Measurements from ENCODE around the gene SOCS3.
A peak's percentile ranks its signal among the peaks of the same experiment; 100 is the strongest.

SOCS3 gene

DNA sequence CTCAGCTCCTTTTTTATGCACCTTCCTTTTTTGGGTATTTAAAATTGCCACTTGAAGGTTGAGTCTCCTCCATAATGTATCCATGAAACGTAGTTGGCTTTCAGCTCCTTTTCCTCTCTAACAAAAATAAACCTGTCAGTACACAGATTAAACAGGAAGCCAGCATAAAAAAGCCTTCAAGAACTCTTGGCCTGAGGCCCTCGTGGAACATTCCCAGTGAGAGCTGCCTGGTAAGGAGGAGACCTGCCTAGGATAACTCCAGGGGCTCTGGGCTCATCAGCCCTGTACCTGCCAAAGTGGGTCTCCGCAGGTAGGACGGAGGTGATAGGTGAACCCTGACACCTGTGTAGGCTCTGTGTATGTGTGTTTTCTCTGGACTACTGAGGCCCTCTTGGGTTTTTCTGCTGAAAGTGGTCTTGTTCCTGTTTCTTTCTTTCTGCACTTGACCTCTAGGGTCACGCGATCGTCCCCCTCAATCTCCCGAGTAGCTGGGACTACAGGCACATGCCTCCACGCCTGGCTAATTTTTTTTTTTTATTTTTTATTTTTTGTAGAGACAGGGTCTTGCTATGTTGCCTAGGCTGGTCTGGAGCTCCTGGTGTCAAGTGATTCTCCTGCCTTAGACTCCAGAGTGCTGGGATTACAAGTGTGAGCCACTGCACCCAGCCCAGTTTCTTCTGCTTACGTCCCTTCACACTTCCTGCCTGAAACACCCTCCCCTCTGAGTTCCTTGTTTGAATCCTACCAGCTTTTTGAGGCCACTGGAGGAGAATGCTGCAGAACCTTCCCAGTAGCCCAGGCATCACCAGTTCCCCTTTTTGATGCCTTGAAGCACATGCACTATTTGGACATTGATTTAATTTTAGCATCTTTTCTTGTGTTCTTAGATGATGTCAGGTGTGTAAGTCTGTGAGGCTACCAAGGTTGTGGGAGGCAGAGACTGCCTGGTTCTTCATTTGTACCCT is 28.4 kb upstream of the SOCS3 start:
- TF ChIP-seq FOXP2 (optimal IDR thresholded peaks at IDR 0.05; ENCODE audit: borderline replicate concordance, extremely low read depth, extremely low read length, insufficient read depth) (no peak), POLR2AphosphoS5 (IDR thresholded peaks at IDR 0.05; ENCODE audit: low read depth, low read length) (no peak), TAF1 (IDR thresholded peaks at IDR 0.05; ENCODE audit: borderline replicate concordance, insufficient read depth, low read length) (no peak), SIN3A (IDR thresholded peaks at IDR 0.05; ENCODE audit: borderline replicate concordance, insufficient read depth, low read length) (no peak), REST (IDR thresholded peaks at IDR 0.05; ENCODE audit: insufficient read depth in 1 of 2, low read depth in 2 of 2, low read length in 2 of 2) (no peak)

- TF ChIP-seq FOXP2 (optimal IDR thresholded peaks at IDR 0.05; ENCODE audit: borderline replicate concordance, extremely low read depth, extremely low read length, insufficient read depth) (no peak), SIN3A (IDR thresholded peaks at IDR 0.05; ENCODE audit: borderline replicate concordance, insufficient read depth, low read length) (no peak)
Observed at GRCh38 chr17:78384479-78385175, 24.8 kb upstream of the SOCS3 start.

- TF ChIP-seq REST (IDR thresholded peaks at IDR 0.05; ENCODE audit: insufficient read depth in 1 of 2, low read depth in 2 of 2, low read length in 2 of 2) (peak in 1 of 2 experiments; percentile 51; a peak in 1 of 4 replicates), TAF1 (IDR thresholded peaks at IDR 0.05; ENCODE audit: borderline replicate concordance, insufficient read depth, low read length) (no peak), SIN3A (IDR thresholded peaks at IDR 0.05; ENCODE audit: borderline replicate concordance, insufficient read depth, low read length) (no peak), POLR2AphosphoS5 (IDR thresholded peaks at IDR 0.05; ENCODE audit: low read depth, low read length) (no peak), FOXP2 (optimal IDR thresholded peaks at IDR 0.05; ENCODE audit: borderline replicate concordance, extremely low read depth, extremely low read length, insufficient read depth) (peak; percentile 49)
Observed at GRCh38 chr17:78383725-78384471, 24.0 kb upstream of the SOCS3 start.

GRCh38 chr17:78381601-78382232 is 21.8 kb upstream of the SOCS3 start:
- TF ChIP-seq POLR2AphosphoS5 (IDR thresholded peaks at IDR 0.05; ENCODE audit: low read depth, low read length) (no peak), FOXP2 (optimal IDR thresholded peaks at IDR 0.05; ENCODE audit: borderline replicate concordance, extremely low read depth, extremely low read length, insufficient read depth) (no peak), REST (IDR thresholded peaks at IDR 0.05; ENCODE audit: insufficient read depth in 1 of 2, low read depth in 2 of 2, low read length in 2 of 2) (peak; percentile 77 to 90), TAF1 (IDR thresholded peaks at IDR 0.05; ENCODE audit: borderline replicate concordance, insufficient read depth, low read length) (no peak), SIN3A (IDR thresholded peaks at IDR 0.05; ENCODE audit: borderline replicate concordance, insufficient read depth, low read length) (no peak)

DNA sequence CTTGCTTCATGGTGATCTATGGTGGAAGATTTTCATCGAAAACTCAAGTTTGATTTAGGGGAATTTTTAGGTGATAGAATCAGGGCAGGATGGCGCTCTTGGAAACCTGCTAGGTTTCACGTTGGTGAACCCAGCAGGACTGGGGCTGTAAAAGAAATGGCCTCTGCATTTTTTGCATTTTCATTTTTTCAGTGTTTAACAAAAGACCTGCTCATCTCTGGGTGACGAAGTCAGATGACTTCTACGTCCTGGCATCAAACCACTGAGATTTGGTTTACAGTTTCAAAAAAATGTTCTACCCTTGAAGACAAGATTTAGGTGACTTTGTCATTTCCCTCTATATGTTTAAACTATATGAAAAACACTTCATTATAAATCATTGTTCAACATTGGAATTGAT is 20.5 kb upstream of the SOCS3 start:
- TF ChIP-seq TAF1 (IDR thresholded peaks at IDR 0.05; ENCODE audit: borderline replicate concordance, insufficient read depth, low read length) (no peak), SIN3A (IDR thresholded peaks at IDR 0.05; ENCODE audit: borderline replicate concordance, insufficient read depth, low read length) (no peak), POLR2AphosphoS5 (IDR thresholded peaks at IDR 0.05; ENCODE audit: low read depth, low read length) (no peak), REST (IDR thresholded peaks at IDR 0.05; ENCODE audit: insufficient read depth in 1 of 2, low read depth in 2 of 2, low read length in 2 of 2) (no peak), FOXP2 (optimal IDR thresholded peaks at IDR 0.05; ENCODE audit: borderline replicate concordance, extremely low read depth, extremely low read length, insufficient read depth) (no peak)

Data from PFSK-1 (cell line).